HG03045 (cell line): ENCODE data around the gene RHBDD1.
"Not testable (repeated sequence)": the region's sequence is repeated elsewhere in the genome, so short reads cannot be mapped to it uniquely, and the experiment has no call there.

Source experiments
- ATAC-seq: cut with Tn5 transposase; IDR thresholded peaks from one replicate; pipeline ENCODE4 v1.9.1; 2021; ENCODE audit warnings: mild to moderate bottlenecking, moderate library complexity; ENCODE audit not compliant: unreplicated experiment

Gene RHBDD1

DNA sequence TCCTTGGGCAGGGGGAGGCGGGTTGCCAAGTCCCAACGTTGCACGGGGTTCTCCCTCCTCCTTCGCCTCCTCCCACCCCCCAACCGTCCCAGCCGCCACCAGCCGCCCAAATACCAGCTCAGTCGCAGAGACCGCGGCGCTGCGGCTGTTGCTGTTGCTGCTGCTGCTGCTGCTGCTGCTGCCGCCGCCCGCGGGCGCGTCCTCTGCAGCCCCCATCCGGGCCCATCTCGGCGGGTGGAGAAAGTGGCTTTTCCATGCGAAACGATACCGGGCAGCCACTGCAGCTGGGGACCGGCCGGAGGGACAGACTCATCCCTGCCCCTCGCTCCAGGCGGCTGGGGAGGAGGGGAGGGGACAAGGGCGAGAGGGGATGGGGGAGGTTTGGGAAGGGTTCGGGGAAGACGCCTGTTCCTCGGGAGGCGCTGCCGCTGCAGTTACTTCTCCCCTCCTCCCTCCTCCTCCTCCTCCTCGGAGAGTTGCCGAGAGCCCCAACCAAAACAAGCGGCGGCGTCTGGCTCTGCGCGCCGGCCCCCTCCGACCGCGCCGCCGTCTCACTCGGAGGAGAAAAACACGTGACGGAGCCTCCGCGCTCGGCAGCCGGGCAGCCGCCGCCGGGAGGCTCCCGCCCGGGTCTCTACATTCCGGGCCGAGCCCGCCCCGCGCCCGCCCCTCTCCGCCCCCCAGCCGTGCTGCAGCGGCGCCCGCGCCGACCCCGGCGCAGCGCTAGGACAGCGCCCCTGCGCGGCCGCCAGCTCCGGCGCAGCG lies 36.5 kb upstream of the RHBDD1 start, which contains the start of gene IRS1:
IRS1 (minus strand) TSS at position 610 of the 765 bp plus-strand sequence. CDS start 1,082 bp downstream, outside the sequence.
- ATAC-seq: peak; percentile 40

DNA sequence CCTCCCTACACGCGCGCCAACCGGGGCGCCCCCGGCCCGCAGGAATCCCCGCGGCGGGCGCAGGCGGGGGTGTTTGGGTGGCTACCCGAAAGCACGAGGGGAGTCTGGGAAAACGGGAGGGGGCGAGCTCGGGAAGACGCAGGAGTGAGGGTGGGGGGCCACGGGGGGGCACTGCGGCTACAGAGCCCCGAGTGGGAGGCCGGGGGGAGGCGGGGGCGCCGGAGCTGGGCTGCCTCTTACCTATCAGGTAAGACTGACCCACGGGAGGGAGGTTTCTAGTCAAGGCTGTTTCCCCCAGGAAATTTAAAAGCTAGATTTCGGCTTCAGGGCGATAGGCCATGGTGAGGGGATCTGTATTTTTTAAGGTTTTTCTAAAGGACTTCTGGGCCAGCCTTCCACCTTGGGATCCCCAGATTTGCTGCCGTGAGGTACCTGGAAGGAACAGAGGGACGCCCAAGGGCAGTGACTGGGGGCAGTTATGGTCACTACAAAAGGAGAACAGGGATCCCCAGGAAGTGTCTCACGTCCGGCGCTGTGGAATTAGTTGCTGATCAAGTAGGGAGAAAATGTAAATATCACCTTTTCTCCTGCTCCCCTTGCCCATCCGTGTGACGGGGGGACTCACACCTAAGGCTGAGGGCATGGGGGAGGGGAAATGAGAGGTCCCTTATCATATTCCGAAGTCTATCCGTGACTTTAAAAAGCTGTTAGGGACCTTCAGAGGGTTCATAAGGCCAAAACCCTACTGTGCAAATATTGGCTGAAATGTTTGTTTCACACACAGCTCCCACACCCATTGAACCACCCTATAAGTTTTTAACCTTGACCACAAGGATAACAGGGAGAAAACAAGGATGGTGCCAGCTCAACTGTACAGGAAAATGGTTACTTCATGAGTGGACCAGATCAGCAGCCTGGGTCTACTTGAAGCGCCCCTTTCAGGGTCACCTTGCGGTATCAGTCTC lies 35.6 kb upstream of the RHBDD1 start:
- no peak for ATAC-seq

DNA sequence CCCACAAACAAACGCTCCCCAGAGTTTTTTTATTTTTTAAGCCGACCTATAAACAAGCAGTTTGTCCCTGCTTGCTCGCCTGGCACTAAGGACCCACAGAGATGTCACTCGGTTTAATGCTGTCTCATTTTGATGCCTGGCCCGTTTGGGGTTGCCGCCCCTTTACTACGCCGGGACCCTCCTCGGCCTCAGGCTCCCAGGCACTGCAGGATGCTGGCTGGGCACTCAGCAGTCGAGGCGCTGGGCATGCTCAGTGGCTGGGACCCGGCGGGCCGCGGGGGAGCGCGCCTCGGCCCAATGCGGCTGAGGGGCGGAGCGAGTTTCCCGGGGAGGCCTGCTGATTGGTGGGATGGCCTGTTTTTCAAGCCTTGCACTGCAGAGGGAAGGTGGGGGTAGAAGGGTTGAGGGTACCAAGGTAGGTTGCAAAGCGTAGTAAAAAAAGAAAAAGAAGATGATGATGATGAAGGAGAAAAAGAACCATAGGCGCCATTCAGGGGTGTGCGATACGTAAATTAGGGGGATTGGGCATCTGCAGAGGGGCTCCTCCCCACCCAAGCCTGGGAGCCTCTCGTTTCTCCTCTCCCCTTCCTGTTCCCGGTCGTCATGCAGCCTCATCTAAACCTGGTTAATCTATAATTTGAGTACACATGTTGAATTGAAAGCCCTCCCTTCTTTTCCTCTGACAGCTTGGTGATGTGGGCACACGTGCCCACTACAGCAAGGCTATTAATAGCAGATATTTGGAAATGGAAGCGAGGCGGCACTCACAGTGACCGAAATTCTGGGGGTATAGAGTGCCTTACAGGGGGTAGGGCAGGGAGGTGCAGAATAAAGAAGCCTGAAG lies 34.7 kb upstream of the RHBDD1 start:
- peak; percentile 82 for ATAC-seq

DNA sequence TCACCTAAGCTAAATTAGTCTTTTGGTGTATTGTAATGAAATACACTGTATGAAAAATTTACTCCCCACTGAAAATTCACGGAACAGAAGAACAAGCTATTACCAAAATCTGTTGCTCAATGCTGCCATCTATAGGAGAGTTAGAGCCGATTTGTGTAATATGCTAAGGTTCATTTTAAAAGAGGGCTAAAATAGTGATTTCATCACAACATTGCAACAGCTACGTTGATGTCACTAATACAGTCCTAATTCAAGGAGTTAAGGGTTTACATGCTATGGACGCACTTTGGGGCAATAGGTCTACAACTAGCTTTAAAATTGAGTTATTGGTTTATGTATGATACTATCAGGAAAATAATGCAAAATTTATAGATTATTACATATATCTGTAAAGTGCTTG lies 33.3 kb upstream of the RHBDD1 start:
- no peak for ATAC-seq

DNA sequence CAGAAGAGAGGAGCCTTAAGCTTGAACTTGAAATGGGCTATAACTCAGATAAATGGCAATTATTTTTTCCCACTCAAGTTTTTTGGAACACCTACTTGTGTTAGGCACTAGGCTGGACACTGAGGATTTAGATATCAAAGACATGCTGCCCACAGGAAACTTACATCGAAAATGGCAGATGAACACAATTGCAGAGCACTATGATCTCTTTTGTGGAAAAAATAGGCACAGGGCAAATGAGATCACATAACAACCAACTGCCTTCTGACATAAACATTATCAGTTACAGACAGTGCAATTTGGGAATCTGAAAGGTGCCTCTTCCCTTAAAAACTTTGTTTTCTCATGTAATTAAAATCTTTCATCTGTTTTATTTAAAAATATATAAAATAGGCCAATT lies 32.4 kb upstream of the RHBDD1 start:
- no peak for ATAC-seq

DNA sequence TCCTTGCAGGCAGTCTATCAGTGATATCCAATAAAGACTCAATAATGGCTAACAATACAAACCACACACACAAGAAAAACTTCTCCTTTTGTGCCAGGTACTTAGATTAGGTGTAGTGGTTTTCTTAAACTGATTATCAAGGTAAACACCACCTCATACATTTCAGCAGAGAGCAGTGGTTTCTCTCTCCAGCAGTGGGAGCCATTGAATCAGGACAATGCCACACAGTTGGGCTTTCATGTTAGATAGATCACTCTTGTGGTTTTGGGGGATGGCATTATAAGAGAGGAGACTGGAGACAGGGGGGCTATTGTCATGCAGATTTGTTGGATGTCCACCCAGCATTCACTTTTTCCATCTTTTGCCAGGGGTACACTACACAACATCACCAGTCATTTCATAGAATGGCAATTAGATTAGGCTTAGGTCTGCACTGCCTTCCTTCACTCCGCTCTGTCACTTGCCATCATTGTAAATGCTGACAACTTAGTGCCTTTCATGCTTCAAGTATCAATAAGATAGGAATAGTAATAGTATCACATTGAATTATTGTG lies 22.6 kb upstream of the RHBDD1 start:
- no peak for ATAC-seq

DNA sequence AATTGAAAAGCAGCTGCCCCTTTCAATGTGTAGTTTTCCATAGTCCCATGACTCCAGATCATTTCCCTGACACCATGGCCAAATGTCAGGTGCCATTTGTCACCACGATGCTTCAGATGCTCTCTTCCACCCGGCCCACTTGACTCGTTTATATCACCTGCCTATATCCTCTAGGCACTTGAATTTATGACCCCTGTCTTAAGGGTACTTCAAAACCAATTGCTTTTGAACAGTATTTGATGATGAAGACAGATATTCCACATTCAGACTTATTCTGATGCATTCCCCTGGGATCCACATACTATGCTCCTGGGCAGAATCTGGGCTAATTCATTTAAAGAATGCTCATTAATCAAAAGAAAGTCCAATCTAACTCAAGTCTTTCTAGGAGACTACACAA lies 16.9 kb upstream of the RHBDD1 start:
- no peak for ATAC-seq

DNA sequence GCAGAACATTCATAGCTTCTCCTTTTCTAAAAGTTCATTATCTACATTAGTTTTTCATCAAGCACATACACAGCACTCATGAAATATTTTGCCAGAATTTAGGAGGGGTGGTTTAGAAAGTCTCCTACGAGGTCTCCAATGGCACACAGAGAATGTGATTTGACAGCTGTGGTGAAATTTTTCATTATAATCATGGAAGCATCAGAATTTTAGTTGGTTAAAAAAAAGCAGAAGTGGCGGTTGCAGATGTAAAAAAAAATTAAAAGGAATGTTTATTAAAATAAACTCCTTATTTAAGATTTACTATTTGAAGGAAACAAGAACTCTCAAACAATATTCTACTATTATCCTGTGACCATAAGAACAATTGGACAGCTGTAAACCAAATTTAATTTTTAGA lies 10.8 kb upstream of the RHBDD1 start:
- ATAC-seq: no peak

DNA sequence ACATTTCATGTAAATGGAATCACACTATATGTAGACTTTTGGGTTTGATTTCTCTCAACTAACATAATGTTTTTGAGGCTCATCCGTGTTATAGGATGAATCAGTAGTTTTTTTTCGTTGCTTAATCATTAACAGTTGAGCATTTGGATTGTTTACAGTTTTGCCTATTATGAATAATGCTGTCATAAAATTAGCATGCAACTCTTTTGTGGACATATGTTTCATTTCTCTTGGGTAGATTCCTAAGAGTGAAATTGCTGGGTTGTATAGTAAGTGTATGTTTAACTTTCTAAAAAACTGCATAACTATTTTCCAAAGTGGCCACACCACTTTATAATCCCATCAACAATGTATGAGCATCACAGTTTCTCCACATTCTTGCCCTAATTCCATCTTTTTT lies 7.7 kb upstream of the RHBDD1 start:
- ATAC-seq: no peak

DNA sequence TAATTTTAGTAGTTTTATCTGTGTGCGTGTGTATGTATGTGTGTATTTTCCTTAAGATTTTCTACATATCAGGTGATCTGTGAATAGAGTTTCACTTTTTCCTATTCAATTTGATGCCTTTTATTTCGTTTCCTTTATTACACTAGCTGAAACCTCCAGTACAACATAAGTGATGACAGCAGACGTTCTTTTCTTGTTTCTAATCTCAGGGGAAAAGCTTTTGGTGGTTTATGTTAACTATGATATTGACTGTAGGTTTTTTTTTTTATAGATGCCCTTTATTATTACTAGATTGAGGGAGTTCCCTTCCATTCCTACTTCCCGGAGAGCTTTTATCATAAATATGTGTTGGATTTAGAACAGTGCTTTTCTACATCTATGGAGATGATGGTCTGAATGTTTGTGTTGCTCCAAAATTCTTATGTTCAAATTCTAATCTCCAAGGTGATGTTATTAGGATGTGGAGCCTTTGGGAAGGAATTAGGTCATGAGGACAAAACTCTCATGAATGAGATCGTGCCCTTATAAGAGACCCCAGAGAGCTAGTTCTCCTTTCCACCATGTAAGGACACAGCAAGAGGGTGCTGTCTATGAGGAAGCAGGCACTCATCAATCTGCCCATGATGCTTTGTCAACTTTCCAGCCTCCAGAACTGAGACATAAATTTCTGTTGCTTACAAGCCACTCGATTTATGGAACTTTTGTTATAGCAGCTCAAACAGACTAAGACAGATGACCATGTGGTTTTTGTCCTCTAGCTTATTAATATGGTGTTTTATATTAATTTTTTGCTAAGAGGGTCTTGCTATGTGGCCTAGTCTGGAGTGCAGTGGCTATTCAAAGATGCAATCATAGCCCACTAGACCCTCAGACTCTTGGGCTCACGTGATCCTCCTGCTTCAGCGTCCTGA lies 5.9 kb upstream of the RHBDD1 start:
- no peak for ATAC-seq

DNA sequence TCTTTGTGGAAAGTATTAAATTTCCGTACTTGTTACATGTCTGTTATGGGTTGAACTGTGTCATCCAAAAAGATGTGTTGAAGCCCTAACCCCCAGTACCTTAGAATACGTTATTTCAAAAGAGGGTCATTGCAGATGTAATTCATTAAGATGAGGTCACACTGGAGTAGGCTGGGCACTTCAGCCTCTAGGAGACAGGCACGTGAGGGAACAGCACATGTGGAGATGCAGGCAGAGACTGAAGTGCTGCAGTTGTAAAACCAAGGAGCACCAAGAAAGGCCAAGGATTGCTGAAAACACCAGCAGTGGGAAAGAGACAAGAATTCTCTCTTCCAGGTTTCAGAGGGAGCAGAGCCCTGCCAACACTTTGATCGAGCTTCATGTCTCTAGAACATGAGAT lies 4.6 kb upstream of the RHBDD1 start:
- no peak for ATAC-seq

DNA sequence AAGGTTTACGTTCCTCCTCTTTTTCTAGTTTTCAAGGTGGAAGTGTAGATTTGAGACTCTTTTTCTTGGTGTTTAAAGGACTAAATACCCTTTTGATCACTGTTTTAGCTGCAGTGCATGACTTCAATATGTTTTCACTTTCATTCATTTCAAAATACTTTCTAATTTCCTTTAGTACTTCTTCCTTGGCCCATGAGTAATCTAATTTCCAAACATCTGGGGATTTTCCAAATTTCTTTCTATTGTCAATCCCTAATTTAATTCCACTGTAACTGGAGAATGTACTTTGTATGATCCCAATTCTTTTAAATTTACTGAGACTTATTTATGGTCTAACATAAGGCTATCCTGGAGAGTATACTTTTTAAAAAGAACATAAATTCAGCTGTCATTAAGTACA lies 3.8 kb upstream of the RHBDD1 start:
- ATAC-seq: no peak

DNA sequence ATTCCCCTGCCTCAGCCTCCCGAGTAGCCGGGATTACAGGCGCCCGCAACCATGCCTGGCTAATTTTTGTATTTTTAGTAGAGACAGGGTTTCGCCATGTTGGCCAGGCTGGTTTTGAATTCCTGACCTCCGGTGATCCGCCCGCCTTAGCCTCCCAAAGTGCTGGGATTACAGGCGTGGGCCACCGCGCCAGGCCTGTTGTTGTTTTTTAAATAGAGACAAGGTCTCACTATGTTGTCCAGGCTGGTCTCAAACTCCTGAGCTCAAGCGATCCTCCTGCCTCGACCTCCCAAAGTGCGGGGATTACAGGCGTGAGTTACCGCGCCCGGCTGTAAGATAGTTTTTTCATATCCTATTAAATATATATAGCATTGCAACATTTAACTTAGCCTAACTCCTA lies 974 bp upstream of the RHBDD1 start:
- not testable (repeated sequence) for ATAC-seq

DNA sequence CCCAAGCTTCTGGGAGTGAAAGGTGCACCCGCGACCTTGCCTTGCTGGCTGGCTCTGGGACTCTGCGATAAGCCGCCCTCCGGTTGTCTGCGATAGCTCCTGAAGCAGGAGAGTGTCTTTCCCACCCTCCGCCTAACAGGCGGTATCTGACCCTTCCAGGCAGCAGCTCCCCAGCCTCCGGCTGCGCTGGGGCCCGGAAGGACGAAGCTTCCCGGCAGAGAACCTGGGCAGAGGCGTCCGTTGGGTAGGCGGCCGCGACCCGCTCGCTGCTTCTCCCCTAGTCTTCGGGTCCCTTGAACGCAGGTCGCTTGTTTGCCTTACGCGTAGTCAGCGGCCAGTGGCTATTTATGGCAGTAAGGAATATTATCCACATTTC lies 446 bp upstream of the RHBDD1 start:
- peak; percentile 32 for ATAC-seq

DNA sequence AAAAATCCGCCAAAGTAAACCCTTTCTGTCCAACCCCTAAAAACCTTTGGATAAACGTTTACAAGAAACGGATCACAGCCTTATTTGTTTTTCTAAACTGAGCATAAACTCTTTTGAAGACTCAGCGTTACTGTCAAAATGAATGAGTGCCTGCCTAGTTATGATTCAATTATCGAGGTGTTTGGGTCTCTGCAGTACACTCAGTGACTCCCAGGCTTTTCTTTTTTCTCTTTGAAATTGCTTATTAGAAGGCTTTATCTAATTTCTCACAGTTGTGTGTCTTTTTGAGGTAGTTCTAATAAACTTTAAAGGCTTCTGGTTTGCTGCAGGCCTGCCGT lies 663 bp downstream of the RHBDD1 start:
- ATAC-seq: peak; percentile 2

DNA sequence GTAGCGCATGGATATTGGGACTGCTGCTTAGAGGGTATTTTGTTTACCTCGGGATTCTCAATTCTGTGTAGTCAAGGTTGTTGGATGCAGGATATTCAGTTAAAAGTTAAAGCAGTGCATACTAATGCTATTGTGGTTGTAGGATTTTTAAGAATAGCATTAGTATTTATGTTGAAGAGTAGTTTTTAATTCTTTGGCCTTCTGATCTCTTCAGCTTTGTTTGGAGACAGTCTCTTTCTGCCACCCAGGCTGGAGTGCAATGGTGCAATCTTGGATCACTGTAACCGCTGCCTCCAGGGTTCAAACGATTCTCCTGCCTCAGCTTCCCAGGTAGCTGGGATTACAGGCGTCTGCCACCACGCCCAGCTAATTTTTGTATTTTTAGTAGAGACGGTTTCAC lies 1.5 kb downstream of the RHBDD1 start:
- no peak for ATAC-seq

DNA sequence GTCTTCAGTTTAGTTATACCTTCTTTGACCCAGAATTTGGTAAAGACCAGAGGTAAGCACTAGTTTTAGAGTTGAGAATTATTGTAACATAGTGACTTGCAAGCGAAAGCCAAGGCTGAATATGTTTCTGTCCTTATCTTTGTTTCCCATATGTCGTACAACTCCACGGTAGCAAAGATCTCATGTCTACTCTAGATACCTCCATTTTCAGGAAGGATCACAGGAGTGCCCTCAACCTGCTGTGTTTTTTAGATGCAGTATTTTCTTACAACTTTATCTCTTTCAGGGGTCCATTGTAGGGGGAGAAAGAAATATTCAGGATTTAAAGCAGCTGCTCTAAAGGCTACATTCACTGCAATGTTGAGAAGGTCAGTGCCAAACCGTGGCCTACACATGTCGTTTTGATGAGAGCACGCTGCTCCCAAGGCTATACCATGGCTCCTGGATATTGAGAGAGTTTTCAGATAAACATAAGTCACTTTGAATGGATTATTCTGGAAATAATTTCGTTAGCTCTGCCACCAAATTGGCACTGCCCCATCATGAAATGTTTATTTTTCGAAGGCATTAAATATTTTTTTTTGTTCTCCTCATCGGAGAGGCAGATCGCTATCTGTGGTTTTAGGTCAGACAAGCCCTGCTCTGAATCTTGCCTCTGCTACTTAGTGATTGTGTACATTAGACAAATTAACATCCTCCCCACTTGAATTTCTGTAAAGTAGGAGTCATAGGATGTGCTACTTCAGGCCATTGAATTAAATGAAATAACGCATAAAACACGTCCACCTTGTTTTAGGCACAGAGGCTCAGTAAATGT lies 2.1 kb downstream of the RHBDD1 start:
- no peak for ATAC-seq

DNA sequence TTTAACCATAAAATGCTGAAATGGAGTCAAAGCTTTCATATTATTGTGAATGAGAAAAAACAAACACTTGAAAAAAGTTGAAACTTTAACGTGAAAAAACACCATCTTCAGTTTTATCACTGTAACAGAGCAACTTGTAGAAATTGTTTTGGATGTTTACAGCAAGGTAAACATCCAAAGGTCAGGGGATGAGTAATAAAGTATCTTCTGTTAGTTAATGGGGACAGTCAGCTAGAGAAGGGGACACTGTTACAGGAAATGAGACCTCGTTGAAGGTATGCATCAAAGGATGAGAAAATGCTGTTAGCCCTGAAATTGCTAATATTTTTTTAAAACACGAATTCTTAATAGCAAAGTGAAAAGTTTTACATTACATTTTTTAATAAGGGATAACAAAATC lies 2.9 kb downstream of the RHBDD1 start:
- ATAC-seq: no peak

DNA sequence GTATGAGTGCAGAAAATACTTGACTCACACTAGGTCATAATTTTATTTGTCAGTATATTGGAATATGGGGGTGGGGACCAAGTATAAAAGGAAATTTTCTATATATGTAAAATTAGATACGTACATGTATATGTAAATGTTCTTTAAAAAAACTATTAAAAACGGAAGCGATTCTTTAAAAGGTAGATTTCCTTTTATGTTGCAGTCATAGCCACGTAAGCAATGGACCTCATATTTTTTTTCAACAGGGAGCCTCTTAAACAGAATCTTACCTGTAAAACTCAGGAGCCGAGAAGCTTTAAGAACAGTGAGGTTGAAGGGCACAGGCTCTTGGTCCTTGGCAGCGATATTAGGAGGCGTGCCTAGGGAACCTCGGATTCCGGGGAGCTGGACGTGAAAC lies 3.3 kb downstream of the RHBDD1 start:
- ATAC-seq: no peak
